GM12872 (cell line): Measurements from ENCODE around the gene PTH2R.
A peak's percentile ranks its signal among the peaks of the same experiment; 100 is the strongest.

Experiments
- TF ChIP-seq, protein P1 (sequence below): IDR thresholded peaks from 3 replicates; pipeline ENCODE4 v1.5.1; 2011; ENCODE audit warnings: low read depth, mild to moderate bottlenecking, low read length, moderate library complexity; ENCODE audit not compliant: insufficient read depth

PTH2R gene

GRCh38 chr2:208363485-208363884 is 43.1 kb upstream of the PTH2R start:
- TF ChIP-seq, protein P1, sequence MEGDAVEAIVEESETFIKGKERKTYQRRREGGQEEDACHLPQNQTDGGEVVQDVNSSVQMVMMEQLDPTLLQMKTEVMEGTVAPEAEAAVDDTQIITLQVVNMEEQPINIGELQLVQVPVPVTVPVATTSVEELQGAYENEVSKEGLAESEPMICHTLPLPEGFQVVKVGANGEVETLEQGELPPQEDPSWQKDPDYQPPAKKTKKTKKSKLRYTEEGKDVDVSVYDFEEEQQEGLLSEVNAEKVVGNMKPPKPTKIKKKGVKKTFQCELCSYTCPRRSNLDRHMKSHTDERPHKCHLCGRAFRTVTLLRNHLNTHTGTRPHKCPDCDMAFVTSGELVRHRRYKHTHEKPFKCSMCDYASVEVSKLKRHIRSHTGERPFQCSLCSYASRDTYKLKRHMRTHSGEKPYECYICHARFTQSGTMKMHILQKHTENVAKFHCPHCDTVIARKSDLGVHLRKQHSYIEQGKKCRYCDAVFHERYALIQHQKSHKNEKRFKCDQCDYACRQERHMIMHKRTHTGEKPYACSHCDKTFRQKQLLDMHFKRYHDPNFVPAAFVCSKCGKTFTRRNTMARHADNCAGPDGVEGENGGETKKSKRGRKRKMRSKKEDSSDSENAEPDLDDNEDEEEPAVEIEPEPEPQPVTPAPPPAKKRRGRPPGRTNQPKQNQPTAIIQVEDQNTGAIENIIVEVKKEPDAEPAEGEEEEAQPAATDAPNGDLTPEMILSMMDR, result no peak

DNA sequence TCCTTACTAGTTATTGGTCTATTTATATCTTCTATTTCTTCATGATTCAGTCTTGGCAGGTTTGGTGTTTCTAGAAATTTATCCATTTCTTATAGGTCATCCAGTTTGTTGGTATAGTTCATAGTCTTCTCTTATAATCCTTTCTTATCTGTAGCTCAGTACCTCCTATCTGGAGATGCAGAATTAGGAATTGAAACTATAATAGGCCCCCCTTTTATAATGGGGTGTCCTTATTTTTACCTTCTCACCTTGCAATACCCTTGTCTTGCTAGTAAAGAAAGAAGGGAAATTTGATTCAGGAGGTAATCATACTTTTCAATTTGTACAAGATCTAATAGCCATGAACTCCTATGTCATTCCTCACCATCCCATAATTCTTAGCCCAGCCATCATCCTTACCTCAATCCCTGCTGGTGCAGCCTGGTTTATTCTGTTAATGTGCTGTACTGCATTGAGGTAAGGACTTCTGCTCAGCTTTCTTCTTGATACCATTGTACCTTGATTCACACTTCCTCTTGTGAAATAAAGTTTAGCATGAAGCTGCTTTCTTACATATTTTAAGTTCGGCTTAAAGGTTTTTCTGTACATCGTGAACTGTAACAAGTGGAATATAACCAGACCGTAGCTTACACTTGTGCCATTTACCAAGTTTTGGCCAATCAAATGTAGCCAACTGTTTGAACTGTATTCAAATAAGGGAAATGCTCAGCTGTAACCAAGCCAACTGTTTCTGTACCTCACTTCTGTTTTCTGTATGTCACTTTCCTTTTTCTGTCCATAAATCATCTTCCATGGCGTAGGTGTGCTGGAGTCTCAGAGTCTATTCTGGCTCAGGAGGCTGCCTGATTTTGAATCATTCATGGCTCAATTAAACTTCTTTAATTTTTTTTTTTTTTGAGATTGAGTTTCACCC is 40.1 kb upstream of the PTH2R start:
- TF ChIP-seq, protein P1, result no peak

- TF ChIP-seq, protein P1, result no peak
Observed at GRCh38 chr2:208369091-208369490, 37.5 kb upstream of the PTH2R start.

- TF ChIP-seq, protein P1, result no peak
Observed at GRCh38 chr2:208370881-208371633, 35.5 kb upstream of the PTH2R start.

DNA sequence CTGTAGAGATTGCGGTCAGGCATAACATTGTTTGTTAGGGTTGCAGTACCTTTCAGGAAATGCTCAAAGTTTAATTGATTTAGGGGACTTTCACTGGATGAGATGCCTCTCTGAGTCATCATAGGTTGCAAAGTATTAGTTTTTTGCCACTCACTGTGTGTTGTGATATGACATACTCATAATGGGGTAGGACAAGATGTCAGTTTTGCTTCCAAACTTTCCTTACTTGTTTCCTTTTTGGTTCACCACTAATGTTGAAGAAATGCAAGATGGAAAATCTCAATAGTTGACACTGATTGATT is 35.0 kb upstream of the PTH2R start:
- TF ChIP-seq, protein P1, result no peak

GRCh38 chr2:208373460-208374089 is 33.0 kb upstream of the PTH2R start:
- TF ChIP-seq, protein P1, result peak; percentile 80

GRCh38 chr2:208375491-208376068 is 31.0 kb upstream of the PTH2R start:
- TF ChIP-seq, protein P1, result no peak
